ENCODE measurements around the gene KLC1.
"Not testable (repeated sequence)": the region's sequence is repeated elsewhere in the genome, so short reads cannot be mapped to it uniquely, and the experiment has no call there.

Gene KLC1

DNA sequence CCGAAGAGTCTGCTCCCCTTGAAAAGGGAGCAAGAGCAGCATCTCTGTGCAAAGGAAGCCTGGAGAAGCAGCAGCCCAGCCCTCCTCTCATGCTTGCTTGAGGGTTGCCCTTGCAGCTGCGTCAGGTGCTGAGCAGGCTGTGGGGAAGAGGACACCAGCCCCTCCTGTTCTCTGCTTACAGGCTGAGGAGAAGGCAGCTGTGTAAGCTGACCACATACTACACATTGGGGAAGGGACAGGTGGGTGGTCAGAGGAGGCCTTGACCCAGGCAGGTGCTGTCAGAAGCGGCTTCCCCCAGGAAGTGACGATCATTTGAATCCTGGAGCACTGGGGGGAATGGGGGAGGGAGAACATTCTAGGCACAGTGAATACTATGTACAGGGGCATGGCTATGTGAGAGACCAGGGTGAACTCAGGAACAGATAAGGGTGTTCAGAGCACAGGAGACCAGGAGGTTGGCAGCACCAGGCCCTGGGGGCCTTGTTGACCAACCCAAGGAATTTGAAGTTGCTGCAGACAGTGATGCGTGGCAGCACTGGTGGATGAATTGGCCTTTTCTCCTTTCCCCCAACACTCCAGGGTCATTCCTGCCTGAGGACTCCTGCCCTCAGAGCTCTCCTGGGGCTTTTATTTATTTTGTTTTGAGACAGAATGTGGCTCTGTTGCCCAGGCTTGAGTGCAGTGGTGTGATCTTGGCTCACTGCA is 2.7 kb upstream of the KLC1 start:
- DNase-seq = no peak

DNA sequence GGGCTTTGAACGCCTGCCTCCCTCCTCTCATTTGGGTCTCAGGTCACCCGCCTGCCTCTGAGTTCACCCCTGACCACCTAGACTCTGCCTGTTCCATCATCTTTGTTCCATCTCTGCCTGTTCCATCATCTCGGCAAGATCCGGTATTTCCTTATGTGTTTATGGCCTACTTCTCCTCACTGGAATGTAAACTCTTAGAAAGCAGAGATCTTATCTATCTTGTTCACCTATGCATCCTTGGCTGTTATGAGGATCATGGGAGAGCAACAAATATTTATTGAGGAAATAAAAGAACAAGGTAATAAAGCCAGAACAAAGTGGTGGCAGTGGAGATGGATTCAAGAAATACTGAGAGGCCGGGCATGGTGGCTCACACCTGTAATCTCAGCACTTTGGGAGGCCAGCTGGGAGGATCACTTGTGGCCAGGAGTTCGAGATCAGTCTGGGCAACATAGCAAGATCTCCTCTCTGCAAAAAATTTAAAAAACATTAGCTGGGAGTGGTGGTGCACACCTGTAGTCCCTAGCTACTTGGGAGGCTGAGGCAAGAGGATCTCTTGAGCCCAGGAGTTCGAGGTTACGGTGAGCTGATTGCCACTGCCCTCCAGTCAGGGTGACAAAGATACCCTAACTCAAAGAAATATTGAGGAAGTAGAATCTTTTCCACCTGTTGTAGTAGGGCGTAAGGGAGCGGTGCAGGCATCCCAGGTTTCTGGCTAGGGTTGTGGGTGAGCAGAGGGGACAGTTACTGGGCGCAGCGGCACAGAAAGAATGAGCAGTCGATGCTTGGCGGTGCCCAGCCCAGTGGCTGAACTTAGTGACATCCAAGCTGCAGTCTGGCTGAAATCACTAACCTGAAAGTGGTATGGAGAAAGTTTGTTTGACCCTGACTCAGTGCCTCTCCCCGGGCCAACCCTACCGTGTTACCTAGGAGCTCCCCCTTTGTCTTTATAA is 1.7 kb upstream of the KLC1 start:
- no peak for DNase-seq

DNA sequence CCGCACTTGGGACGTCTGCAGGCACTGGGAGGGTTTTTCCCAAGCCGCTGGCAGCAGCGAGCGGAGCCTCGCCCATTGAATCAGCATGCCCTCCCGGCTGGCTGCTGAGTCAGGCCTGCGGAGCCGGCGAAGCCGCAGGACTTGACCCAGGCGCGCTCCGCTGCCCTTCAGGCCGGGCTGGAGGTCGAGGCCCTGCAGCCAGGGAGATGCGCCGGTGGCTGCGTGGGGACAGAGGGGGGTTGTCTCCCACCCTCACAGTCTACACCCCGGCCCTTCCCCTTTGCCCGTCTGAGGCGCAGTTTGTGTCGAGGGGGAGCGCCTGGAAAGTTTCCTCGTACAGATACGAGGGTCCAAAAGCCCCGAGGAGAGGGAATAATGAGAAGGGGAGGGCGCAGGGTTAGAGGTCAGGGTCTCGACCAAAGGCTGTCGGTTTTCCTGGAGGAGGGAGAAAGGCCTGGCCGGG is 759 bp upstream of the KLC1 start:
- DNase-seq = no peak

DNA sequence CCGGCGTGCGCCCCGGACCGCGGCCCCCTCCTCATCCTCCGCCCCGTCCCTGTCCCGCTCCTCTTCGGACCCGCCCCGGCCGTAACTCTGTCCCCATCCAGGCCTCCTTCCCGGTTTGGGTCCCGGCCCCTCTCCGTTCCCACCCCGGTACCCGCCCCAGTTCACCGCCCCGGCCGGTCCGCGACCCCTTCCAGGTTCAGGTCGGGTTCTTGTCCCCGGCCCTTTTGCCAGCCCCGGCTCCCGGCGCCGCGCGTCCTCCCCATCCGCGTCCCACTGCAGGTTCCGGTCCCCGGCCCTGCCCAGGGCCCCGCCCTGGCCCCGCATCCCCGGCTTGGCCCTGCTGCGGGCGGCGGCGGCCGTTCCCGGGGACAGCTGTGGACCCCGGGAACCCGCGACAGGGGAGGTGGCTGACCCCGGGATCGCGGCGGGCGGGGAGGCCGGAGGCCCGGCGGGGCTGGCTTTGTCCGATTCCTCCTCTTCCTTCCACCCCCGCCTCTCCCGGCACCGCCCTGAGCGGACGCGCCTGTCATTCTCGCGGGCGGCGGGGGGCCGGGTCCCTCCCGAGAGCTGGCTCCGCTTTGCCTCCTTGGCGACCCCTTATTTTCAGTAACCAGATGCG is 601 bp downstream of the KLC1 start:
- DNase-seq = no peak

DNA sequence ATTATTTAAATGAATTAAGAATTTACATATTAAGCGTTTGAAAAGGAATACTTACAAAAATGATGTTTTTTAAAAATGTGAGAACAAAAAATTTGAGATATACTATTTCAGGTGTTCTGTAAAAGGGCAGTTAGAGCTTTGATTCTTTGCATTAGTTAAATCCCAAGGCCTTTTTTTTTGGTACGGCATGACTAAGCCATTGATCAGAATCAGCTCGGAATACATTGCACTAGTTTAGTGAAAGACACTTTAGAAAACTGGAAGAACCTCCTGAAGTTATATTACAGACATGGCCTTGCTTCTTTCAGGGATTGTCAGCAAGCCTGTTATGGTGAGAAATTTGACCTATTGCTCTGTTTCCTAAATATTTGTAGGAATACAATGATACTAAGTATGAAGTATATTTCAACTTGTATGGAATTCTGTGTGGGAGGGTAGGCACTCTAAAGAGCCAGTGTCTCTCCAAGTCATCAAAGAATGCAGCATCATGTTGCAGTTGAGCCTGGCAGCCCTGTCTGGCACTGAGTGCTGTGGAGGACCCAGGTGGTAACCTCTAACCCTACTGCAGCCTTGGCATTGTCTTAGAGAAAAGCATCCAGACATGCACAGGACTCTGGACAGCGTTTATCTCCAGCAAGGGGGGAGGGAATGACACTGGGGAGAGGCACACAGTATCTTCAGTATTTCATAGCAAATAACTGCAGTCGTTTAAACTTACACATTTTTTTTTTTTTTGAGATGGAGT is 1.5 kb downstream of the KLC1 start:
- no peak for DNase-seq

DNA sequence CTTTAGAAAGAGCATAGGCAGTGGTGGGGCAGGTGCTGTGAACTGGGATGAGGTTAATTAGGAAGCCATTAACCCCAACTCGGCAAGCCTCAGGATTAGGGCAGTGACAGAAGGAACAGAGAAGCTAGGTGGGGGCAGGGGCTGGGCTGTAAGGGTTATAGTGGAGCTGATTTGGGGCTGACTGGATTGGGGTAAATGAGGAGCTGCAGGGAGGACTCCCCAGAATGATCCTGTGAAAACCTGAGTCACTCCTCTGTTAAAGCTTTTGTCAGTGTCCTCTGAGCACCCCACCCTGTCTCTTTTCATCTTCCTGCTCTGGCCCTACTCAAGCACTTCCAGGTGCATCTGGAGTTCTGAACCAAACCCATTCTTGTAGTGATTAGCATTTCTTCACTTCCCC is 4.4 kb downstream of the KLC1 start:
- no peak for DNase-seq

DNA sequence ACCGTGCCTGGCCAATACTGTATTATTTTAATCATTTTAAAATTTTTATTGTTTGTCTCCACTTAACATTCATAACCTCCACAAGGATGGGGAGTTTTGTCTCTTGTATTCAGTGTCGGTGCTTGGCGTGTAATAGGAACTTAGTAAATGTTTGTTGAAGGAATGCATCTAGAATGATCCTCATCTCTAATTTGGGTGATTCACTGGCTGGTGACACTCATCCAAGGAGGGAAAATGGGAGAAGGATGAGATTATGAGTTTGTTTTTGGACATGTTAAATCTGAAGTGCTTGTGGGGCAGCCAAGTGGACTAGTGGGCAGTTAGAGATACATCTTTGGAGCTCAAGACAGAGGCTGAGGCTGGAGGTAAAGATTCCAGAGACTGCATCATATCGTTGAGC is 5.1 kb downstream of the KLC1 start:
- no peak for DNase-seq

DNA sequence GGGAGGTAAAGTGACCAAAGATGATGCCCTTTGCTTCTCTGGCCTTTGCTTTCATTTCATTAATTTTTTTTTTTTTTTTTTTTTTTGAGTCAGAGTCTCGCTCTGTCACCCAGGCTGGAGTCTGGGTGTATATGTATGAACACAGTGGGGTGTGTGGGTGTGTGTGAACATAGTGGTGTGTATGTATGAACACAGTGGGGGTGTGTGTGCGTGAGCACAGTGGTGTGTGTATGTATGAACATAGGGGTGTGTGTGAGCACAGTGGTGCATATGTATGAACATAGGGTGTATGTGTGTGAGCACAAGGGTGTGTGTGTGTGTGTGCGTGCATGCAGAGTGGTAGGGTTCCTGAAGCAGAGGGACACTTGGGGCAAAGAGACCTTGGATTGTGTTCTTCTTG is 9.6 kb downstream of the KLC1 start:
- no peak for DNase-seq

DNA sequence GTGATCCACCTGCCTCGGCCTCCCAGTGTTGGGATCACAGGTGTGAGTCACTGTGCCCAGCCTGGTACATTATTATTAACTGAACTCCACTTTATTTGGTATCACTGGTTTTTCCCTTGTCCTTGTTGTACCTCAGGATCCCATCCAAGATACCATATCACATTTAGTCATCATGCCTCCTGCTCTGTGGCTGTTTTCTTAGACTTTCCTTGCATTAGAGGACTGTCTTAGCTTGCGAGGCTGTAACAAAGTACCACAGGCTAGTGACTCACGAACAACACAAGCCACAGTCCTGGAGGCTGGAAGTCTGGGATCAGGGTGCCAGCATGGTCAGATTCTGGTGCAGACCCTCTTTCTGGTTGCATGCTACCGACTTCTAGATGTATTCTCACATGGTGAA is 12.2 kb downstream of the KLC1 start:
- no peak for DNase-seq

DNA sequence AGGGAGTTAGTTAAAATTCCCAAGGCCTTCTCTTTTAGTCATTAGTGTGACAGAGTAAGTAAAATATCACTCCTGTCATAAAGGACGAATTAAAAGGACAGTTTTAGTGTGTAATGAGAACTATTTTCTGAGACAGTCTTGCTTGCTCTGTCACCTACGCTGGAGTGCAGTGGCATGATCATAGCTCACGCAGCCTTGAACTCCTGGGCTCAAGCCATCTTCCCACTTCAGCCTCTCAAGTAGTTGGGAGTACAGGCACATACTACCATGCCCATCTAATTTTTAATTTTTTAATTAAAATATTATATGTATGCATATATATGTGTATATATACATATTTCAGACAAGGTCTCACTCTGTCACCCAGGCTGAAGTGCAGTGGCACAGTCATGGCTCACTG is 17.2 kb downstream of the KLC1 start:
- no peak for DNase-seq

DNA sequence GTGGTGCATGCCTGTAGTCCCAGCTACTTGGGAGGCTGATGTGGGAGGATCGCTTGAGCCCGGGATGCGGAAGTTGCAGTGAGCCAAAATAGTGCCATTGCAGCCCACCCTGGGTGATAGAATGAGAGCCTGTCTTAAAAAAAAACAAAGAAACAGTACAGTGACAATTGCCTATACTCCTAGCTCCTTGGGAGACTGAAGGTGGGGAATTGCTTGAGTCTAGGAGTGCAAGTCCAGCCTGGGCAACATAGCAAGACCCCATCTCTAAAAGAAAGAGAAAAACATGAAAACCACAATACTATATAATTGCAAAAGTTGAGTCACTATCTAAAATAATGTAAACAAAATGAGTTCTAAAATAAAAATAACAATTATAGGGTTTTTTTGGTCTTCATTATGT is 20.0 kb downstream of the KLC1 start:
- DNase-seq = no peak

DNA sequence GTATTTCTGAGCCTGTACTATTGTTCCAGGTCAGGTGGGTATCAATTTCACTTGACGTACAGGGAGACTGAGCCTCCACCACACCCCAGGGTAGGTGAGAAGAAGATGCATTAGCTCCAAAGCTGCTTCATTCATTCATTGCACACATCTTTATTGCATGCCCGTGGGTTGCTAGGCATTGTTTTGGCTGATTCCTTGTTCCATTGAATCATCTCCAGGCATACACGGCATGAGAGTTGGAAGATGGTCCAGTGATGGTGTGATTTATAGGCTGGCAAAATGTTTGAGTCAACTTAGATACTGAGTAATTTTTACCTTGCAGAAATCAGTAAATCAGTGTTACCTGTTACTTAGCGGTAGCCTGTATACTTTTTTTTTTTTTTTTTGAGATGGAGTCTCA is 21.2 kb downstream of the KLC1 start:
- no peak for DNase-seq

DNA sequence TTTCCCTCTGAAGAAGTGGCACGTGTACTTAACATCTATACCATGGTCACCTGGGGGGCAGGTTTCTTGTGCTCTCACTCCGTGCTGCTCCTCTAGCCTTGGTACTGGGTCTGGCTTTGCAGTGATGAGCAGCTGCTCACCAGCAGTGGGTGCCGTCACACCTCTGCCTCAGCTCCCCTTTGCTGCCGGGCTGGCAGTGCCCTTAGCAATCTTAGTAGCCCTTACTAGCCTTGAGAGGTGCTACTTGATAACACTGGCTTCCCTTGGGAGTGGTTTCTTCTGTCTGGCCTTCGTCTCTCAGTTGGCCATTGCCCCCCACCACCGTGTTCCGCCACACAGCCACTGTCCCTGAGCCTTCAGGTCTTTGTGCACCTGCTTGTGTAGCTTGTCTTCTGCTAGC is 22.6 kb downstream of the KLC1 start:
- no peak for DNase-seq

DNA sequence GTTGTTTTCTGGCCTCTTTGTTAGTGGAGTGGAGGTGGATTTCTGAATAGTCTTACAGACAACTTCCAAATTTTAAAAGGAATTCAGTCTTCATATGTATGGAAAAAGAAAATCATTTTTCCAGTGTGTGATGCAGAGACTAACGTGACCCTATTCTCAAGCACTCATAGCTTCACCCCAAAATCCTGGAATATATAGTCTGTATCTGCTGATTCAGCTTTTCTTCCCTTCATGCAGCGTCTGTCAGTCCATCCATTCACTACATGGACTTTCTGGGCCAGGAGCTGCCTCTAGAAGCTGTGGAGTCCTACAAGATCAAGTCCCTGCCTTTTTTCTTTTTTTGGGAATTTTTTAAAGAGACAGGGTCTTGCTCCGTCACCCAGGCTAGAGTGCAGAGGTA is 23.8 kb downstream of the KLC1 start:
- DNase-seq = no peak

DNA sequence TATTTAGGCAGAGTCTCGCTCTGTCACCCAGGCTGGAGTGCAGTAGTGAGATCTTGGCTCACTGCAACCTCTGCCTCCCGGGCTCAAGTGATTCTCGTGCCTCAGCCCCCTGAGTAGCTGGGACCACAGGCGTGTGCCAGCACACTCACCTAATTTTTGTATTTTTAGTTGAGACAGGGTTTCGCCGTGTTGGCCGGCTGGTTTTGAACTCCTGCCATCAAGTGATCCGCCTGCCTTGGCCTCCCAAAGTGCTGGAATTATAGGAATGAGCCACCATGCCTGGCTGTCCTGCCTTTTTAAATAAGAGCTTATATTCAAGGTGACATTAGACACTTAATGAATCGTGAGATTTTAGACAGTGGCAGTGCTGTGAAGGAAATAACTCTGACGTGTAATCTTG is 24.3 kb downstream of the KLC1 start:
- DNase-seq = not testable (repeated sequence)

DNA sequence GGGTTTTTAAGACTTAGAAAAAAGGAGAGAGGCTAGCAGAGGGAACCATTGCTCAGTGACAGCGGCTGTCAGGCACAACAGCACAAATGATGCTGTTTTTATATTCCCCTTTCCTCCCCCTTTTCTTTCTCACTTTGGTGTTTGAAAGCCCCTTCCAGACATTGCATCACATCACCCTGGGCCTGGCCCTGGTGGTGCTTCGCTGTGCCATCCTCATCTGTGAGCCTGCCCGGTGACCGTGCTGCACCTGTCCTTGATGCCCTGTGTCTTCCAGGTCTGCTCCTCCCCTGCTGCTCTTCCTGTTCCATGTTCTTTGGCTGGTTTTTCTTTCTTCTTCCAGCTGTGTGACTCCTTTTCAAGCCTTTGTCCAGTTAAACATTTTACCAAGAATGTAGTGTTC is 24.8 kb downstream of the KLC1 start:
- DNase-seq = no peak

DNA sequence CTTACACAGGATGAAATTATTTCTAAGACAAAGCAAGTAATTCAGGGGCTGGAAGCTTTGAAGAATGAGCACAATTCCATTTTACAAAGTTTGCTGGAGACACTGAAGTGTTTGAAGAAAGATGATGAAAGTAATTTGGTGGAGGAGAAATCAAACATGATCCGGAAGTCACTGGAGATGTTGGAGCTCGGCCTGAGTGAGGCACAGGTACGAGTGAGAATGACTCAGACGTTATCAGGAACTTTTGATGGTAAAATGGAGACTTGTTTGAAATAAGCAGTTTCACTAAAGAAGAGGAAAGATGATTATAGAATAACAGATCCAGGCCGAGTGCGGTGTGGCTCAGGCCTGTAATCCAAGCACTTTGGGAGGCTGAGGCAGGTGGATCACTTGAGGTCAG is 25.6 kb downstream of the KLC1 start:
- DNase-seq = no peak

DNA sequence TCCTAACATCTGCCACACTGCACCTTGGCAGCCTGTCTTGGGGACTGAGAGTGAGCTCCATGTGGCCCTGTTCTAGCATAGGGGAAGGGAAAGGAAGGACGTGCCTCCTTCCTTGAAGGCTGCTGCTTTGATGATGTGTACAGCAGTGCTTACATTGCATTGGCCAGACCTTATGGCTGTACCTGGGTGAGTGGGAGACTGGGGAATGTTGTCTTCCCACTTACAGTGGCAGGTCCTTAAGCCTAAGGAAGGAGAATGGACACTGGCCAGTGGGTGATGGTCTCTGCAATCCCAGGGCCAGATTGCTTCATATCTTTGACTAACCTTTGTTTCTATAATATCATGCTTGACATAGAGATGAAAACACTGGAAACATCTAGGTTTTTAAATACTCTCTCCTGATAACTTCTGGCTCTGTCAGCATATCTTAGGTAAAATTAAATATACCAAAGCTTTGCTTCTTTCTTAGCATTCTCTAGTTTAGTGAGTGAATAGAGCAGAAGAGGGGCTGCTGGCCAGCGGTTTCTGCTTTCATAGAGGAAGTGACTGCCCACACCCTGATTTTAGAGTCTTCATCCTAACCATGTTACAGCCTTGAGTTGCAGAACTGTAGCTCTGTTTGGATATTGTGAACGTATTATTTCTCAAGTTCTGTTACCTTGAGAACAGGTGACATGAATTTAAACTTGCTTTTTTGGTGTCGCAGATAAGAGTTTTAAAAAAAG is 27.2 kb downstream of the KLC1 start:
- DNase-seq = no peak

DNA sequence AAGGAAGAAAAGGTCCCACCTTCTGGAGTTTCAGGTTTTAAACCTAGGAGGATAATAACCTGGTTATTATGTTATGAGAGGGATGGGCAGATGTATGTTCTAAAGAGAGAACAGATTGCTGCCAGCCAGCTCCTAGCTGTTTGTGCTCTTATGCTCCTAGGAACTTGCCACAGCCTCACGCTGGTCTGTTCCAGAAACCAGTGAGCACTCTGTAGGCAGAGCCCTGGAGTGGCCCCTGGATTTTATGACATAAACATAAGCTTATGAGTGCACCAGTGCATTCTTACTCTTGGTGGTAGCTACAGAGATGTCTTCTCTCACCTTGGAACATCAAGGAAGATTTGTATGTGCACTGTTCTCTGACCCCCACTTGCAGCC is 27.7 kb downstream of the KLC1 start:
- no peak for DNase-seq

DNA sequence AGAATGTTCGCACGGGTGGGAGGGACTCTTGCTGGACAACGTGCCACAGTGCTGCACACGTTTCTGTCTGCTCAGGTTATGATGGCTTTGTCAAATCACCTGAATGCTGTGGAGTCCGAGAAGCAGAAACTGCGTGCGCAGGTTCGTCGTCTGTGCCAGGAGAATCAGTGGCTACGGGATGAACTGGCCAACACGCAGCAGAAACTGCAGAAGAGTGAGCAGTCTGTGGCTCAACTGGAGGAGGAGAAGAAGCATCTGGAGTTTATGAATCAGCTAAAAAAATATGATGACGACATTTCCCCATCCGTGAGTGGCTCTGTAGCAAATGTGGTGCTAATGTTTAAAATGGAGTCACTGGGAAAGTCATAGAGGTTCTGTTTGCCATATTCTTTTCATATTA is 28.5 kb downstream of the KLC1 start:
- no peak for DNase-seq

DNA sequence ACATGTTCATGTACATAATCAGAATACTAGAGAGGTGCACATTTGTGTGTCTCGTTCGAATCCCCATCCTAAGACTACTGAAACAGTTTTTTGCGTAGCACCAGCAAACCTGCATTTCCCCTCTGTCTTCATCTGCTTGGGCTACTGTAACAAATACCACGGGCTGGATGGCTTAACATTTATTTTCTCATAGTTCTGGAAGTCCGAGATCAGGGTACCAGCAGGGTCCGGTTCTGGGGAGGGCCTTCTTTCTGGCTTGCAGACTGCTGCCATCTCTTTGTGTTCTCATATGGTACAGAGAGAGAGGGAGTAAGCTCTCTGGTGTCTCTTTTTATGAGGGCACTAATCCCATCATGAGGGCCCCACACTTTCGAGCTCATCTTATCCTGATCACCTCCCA is 30.6 kb downstream of the KLC1 start:
- no peak for DNase-seq

DNA sequence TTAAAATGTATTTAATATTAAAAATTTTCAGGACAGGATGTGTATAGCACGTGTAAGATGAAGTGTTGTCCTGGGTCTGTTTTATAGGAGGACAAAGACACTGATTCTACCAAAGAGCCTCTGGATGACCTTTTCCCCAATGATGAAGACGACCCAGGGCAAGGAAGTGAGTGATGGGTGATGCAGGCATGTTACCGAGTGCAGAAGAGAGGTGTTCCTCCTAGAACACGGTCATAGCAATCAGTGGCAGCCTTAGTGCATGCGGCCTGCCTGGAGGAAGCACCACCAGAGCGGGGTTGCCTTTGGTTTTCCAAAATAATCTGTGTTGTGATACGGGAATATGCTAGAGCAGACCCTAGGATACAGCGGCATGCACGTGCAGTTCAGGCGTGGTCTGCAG is 33.0 kb downstream of the KLC1 start:
- no peak for DNase-seq

DNA sequence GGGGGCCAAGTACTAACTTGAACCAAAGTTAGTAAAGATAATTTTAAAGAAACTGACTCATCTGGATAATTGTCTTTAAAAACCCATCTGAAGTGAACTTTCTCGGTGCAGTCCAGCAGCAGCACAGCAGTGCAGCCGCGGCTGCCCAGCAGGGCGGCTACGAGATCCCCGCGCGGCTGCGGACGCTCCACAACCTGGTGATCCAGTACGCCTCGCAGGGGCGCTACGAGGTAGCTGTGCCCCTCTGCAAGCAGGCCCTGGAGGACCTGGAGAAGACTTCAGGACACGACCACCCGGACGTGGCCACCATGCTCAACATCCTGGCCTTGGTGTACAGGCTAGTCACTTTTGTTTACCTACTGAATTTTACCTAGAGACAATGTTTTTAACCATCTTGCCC is 33.6 kb downstream of the KLC1 start:
- no peak for DNase-seq
